ENCODE data around the gene CLVS2. TPM values are rescaled to one million over a fixed set of nuclear protein-coding genes. Genes with fewer than 3 reads are reported as not detected.

The CLVS2 gene
- total RNA-seq, 2 donors from 2014 or later, result 0.05 to 0.19 TPM

DNA sequence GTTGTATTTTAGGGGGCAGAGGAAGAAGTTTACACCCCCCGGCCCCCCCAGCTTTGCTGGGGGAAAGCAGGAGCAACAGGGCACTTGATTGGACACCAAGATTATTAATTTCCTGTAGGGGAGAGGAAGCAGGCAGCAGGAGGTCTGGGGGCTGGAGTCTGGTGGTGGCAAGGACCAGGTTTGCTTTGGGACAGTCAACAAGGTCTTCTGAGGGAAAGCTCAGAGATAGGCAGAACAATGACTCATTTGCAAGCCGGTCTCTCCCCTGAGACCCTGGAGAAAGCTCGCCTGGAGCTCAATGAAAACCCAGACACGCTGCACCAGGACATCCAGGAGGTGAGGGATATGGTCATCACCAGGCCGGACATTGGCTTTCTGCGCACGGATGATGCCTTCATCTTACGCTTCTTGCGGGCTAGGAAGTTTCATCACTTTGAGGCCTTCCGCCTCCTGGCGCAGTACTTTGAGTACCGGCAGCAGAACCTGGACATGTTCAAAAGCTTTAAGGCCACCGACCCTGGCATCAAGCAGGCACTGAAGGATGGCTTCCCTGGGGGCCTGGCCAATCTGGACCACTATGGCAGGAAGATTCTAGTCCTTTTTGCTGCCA is 1.6 kb downstream of the CLVS2 start:
- no peak for DNase-seq
- Histone ChIP-seq H3K4me1 (no peaks in the 10 kb centered on the region), H3K27me3 (peaks cover 20% of the 10 kb centered on the region), H3K9ac (ENCODE audit: low read depth in 2 of 2, low read length in 2 of 2) (no peak overlapping the region), H3K27ac (no peak overlapping the region), H3K9me3 (no peaks in the 10 kb centered on the region), H3K36me3 (no peaks in the 10 kb centered on the region), H3K4me3 (no peak overlapping the region)
- intact Hi-C loops (cut with DNase I), result no loop called here
- TF ChIP-seq, protein P1, sequence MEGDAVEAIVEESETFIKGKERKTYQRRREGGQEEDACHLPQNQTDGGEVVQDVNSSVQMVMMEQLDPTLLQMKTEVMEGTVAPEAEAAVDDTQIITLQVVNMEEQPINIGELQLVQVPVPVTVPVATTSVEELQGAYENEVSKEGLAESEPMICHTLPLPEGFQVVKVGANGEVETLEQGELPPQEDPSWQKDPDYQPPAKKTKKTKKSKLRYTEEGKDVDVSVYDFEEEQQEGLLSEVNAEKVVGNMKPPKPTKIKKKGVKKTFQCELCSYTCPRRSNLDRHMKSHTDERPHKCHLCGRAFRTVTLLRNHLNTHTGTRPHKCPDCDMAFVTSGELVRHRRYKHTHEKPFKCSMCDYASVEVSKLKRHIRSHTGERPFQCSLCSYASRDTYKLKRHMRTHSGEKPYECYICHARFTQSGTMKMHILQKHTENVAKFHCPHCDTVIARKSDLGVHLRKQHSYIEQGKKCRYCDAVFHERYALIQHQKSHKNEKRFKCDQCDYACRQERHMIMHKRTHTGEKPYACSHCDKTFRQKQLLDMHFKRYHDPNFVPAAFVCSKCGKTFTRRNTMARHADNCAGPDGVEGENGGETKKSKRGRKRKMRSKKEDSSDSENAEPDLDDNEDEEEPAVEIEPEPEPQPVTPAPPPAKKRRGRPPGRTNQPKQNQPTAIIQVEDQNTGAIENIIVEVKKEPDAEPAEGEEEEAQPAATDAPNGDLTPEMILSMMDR (IDR thresholded peaks at IDR 0.05), result no peak

- Histone ChIP-seq H3K9me3 (no peaks in the 10 kb centered on the region), H3K9ac (ENCODE audit: low read depth in 2 of 2, low read length in 2 of 2) (no peak overlapping the region), H3K4me3 (no peak overlapping the region), H3K4me1 (no peaks in the 10 kb centered on the region), H3K27me3 (peaks cover 20% of the 10 kb centered on the region), H3K27ac (no peak overlapping the region), H3K36me3 (no peaks in the 10 kb centered on the region)
- intact Hi-C loops (cut with DNase I), result no loop called here
- TF ChIP-seq, protein P1 (IDR thresholded peaks at IDR 0.05), result no peak
- no peak for DNase-seq
Measured at GRCh38 chr6:122998403-122998975, 2.5 kb downstream of the CLVS2 start.

DNA sequence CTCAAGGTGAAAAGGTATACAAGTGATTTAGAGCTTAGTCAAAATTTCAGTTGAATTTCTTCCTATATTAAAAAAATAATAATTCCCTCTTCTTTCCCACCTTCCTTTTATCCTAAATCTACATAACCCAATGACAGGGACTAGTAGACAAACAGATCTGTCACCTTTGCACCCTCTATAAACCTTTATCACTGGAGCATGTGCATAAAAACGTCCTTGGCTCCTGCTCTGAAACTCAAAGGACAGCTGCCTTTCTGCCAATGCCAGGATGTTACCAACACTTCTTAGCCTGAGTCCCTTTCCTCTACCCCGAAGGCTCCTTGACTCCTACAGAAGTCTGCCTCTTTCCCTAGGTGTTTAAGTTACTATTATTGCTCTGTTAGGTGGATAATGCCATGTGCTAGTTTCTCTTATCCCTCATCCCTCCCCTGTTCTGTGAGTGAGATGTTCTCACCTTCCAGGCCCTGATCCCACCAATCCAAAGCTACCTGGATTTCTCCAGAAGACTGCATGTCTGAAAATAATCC is 4.3 kb downstream of the CLVS2 start:
- H3K9me3 ChIP-seq, result no peaks in the 10 kb centered on the region
- no peaks in the 10 kb centered on the region for H3K36me3 ChIP-seq
- intact Hi-C loops (cut with DNase I), result no loop called here
- no peak overlapping the region for H3K9ac ChIP-seq (ENCODE audit: low read depth in 2 of 2, low read length in 2 of 2)
- H3K4me1 ChIP-seq, result no peaks in the 10 kb centered on the region
- TF ChIP-seq, protein P1 (IDR thresholded peaks at IDR 0.05), result no peak
- H3K4me3 ChIP-seq, result no peak overlapping the region
- no peak overlapping the region for H3K27ac ChIP-seq
- DNase-seq, result no peak
- peaks cover 20% of the 10 kb centered on the region for H3K27me3 ChIP-seq

- TF ChIP-seq, protein P1 (IDR thresholded peaks at IDR 0.05), result no peak
- H3K4me1 ChIP-seq, result no peaks in the 10 kb centered on the region
- H3K27ac ChIP-seq, result no peak overlapping the region
- intact Hi-C loops (cut with DNase I), result no loop called here
- H3K27me3 ChIP-seq, result peaks cover 9% of the 10 kb centered on the region
- H3K9ac ChIP-seq (ENCODE audit: low read depth in 2 of 2, low read length in 2 of 2), result no peak overlapping the region
- no peak overlapping the region for H3K4me3 ChIP-seq
- no peaks in the 10 kb centered on the region for H3K9me3 ChIP-seq
- DNase-seq, result no peak
- no peaks in the 10 kb centered on the region for H3K36me3 ChIP-seq
Measured at GRCh38 chr6:123001540-123001939, 5.5 kb downstream of the CLVS2 start.

DNA sequence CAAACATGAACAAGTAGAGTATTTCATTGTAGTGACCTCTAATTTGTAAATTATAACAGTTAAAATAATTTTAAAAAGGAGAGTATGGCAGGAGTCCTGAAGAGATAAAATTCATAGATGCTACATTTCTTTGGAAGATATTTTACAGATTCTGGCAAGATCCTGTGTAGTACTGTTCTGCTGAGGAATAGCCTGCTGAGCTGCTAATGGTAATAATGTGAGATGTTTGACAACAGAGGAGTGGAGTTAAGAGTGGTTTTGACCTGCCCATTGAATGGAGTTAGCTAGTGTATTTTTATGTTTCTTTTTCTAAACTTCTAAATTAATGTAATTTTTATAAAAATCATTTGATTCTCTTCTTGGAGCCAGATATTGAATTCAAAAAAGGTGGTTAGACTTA is 11.8 kb downstream of the CLVS2 start:
- DNase-seq, result no peak
- Histone ChIP-seq H3K36me3 (no peaks in the 10 kb centered on the region), H3K27me3 (no peaks in the 10 kb centered on the region), H3K27ac (no peak overlapping the region), H3K4me1 (no peaks in the 10 kb centered on the region), H3K4me3 (no peak overlapping the region), H3K9me3 (no peaks in the 10 kb centered on the region), H3K9ac (ENCODE audit: low read depth in 2 of 2, low read length in 2 of 2) (no peak overlapping the region)
- intact Hi-C loops (cut with DNase I), result no loop called here
- TF ChIP-seq, protein P1 (IDR thresholded peaks at IDR 0.05), result no peak
